ENCODE data around the gene CNTNAP2. TPM values are rescaled to one million over a fixed set of nuclear protein-coding genes. Genes with fewer than 3 reads are reported as not detected.

CNTNAP2 gene
- total RNA-seq, 1 donor from 2014 or later: 0.27 TPM

GRCh38 chr7:147982307-147982706 is 1865.7 kb downstream of the CNTNAP2 start:
- DNase-seq (ENCODE audit: low spot score): no peak
- Mint-ChIP-seq H3K27ac (ENCODE audit: unreplicated experiment) (no peak overlapping the region), H3K4me3 (ENCODE audit: unreplicated experiment) (no peak overlapping the region), H3K36me3 (ENCODE audit: low read depth) (no peaks in the 10 kb centered on the region), H3K27me3 (ENCODE audit: low read depth) (no peaks in the 10 kb centered on the region), H3K9me3 (ENCODE audit: low read depth) (peaks cover 7% of the 10 kb centered on the region), H3K4me1 (ENCODE audit: low read depth) (no peaks in the 10 kb centered on the region)
- TF ChIP-seq CTCF (IDR thresholded peaks at IDR 0.05): no peak

GRCh38 chr7:147984265-147984664 is 1867.7 kb downstream of the CNTNAP2 start:
- H3K27ac Mint-ChIP-seq (ENCODE audit: unreplicated experiment): no peak overlapping the region

GRCh38 chr7:147990079-147990478 is 1873.5 kb downstream of the CNTNAP2 start:
- Mint-ChIP-seq H3K4me3 (ENCODE audit: unreplicated experiment) (no peak overlapping the region), H3K4me1 (ENCODE audit: low read depth) (no peaks in the 10 kb centered on the region), H3K27ac (ENCODE audit: unreplicated experiment) (no peak overlapping the region), H3K9me3 (ENCODE audit: low read depth) (peaks cover 28% of the 10 kb centered on the region), H3K36me3 (ENCODE audit: low read depth) (no peaks in the 10 kb centered on the region), H3K27me3 (ENCODE audit: low read depth) (no peaks in the 10 kb centered on the region)
- TF ChIP-seq CTCF (IDR thresholded peaks at IDR 0.05): no peak
- DNase-seq (ENCODE audit: low spot score): no peak

More at GRCh38 chr7:147984265-147984664, 1867.7 kb downstream of the CNTNAP2 start:
- no peak for DNase-seq (ENCODE audit: low spot score)
- no peak for TF ChIP-seq CTCF (IDR thresholded peaks at IDR 0.05)
- Mint-ChIP-seq H3K27me3 (ENCODE audit: low read depth) (no peaks in the 10 kb centered on the region), H3K4me3 (ENCODE audit: unreplicated experiment) (no peak overlapping the region), H3K9me3 (ENCODE audit: low read depth) (peaks cover 11% of the 10 kb centered on the region), H3K36me3 (ENCODE audit: low read depth) (no peaks in the 10 kb centered on the region), H3K4me1 (ENCODE audit: low read depth) (no peaks in the 10 kb centered on the region)

- H3K4me3 Mint-ChIP-seq (ENCODE audit: unreplicated experiment): no peak overlapping the region
- DNase-seq (ENCODE audit: low spot score): no peak
- H3K36me3 Mint-ChIP-seq (ENCODE audit: low read depth): no peaks in the 10 kb centered on the region
- H3K27ac Mint-ChIP-seq (ENCODE audit: unreplicated experiment): no peak overlapping the region
- TF ChIP-seq CTCF (IDR thresholded peaks at IDR 0.05): no peak
- H3K27me3 Mint-ChIP-seq (ENCODE audit: low read depth): no peaks in the 10 kb centered on the region
- no peaks in the 10 kb centered on the region for H3K4me1 Mint-ChIP-seq (ENCODE audit: low read depth)
- peaks cover 28% of the 10 kb centered on the region for H3K9me3 Mint-ChIP-seq (ENCODE audit: low read depth)
Measured at GRCh38 chr7:147990942-147991341, 1874.3 kb downstream of the CNTNAP2 start.

GRCh38 chr7:147992698-147993097 is 1876.1 kb downstream of the CNTNAP2 start:
- Mint-ChIP-seq H3K4me1 (ENCODE audit: low read depth) (no peaks in the 10 kb centered on the region), H3K9me3 (ENCODE audit: low read depth) (peaks cover 21% of the 10 kb centered on the region), H3K27me3 (ENCODE audit: low read depth) (no peaks in the 10 kb centered on the region), H3K4me3 (ENCODE audit: unreplicated experiment) (no peak overlapping the region), H3K27ac (ENCODE audit: unreplicated experiment) (no peak overlapping the region), H3K36me3 (ENCODE audit: low read depth) (no peaks in the 10 kb centered on the region)
- no peak for DNase-seq (ENCODE audit: low spot score)
- no peak for TF ChIP-seq CTCF (IDR thresholded peaks at IDR 0.05)
